Thyroid gland (tissue), 4 donors: Measurements from ENCODE around the gene ERC1. TPM values are rescaled to one million over a fixed set of nuclear protein-coding genes. Genes with fewer than 3 reads are reported as not detected.
A peak's percentile ranks its signal among the peaks of the same experiment; 100 is the strongest.
"Not testable (repeated sequence)": the region's sequence is repeated elsewhere in the genome, so short reads cannot be mapped to it uniquely, and the experiment has no call there.

Experiments
- DNase-seq, 2 donors: peaks; one replicate each; pipeline ENCODE4 v3.0.0-alpha.2; 2019
- H3K27ac ChIP-seq, 3 donors: fragments of 200-600 bp; sonication (generic); 1 replicate in 2 of 3; 2 replicates in 1 of 3; pipeline ENCODE4 v1.5.1; 2016 to 2019; ENCODE audit warnings: mild to moderate bottlenecking in 1 of 3, moderate library complexity in 1 of 3
- H3K27me3 ChIP-seq: fragments of 200-600 bp; sonication (generic); one replicate; pipeline ENCODE4 v1.5.1; 2019
- H3K36me3 ChIP-seq, 2 donors: fragments of 200-600 bp; sonication (generic); one replicate each; pipeline ENCODE4 v1.5.1; 2016 to 2019
- H3K4me1 ChIP-seq, 2 donors: fragments of 200-600 bp; sonication (generic); one replicate each; pipeline ENCODE4 v1.5.1; 2017 to 2019
- H3K4me3 ChIP-seq, 3 donors: fragments of 200-600 bp; sonication (generic); replicated peaks in 1 of 3; 1 replicate in 2 of 3; 2 replicates in 1 of 3; pipeline ENCODE4 v1.5.1; 2016; ENCODE audit warnings: mild to moderate bottlenecking in 1 of 3
- H3K9me3 ChIP-seq: fragments of 200-600 bp; sonication (generic); one replicate; pipeline ENCODE4 v1.5.1; 2017
- POLR2A ChIP-seq, 2 donors: fragments of 450-650 bp; IDR thresholded peaks; one replicate each; pipeline ENCODE4 v1.6.1; 2017; ENCODE audit warnings: antibody characterized with exemption in 2 of 2, mild to moderate bottlenecking in 2 of 2, moderate library complexity in 1 of 2
- WGBS, 2 donors: methylation state at CpG; one replicate each; pipeline ENCODE4 v1.1.5; 2017; 5-methylcytosine and 5-hydroxymethylcytosine counted together
- intact Hi-C: fragments of 100-400 bp; cut with DNase I; formaldehyde crosslinking; loops from one replicate; pipeline ENCODE4 v1.15.1; 2023
- total RNA-seq, 4 donors: library from RNA; depleted of rRNA; stranded (reverse); fragments of >200 nt; gene quantifications; one replicate each; pipeline ENCODE4 v1.2.3, GENCODE V29; 2016
- TF ChIP-seq, protein P1 (sequence below), 6 experiments: fragments of 200-600 bp in 3 of 6; fragments of 450-650 bp in 3 of 6; sonication (generic) in 3 of 6; IDR thresholded peaks; one replicate each; pipeline ENCODE4 v1.5.1; 2016 to 2019; ENCODE audit warnings: antibody characterized with exemption in 6 of 6, mild to moderate bottlenecking in 2 of 6, inconsistent platforms in 1 of 6, moderate library complexity in 1 of 6

The ERC1 gene
- total RNA-seq, 4 donors from 2014 or later, result 39.8 to 84.2 (median 75.8) TPM

GRCh38 chr12:1329784-1330476, 338.9 kb downstream of the ERC1 start:
- H3K36me3 ChIP-seq, result no peaks in the 10 kb centered on the region
- H3K27ac ChIP-seq, result no peak overlapping the region
- no peaks in the 10 kb centered on the region for H3K9me3 ChIP-seq
- DNase-seq, result no peak
- H3K27me3 ChIP-seq, result no peaks in the 10 kb centered on the region
- intact Hi-C loops, result no loop called here
- no peak overlapping the region for H3K4me3 ChIP-seq
- 88% methylated on average over 2 of the region's 2 CpGs for WGBS, 2 donors
- TF ChIP-seq POLR2A (IDR thresholded peaks at IDR 0.05), result no peak
- TF ChIP-seq, protein P1, sequence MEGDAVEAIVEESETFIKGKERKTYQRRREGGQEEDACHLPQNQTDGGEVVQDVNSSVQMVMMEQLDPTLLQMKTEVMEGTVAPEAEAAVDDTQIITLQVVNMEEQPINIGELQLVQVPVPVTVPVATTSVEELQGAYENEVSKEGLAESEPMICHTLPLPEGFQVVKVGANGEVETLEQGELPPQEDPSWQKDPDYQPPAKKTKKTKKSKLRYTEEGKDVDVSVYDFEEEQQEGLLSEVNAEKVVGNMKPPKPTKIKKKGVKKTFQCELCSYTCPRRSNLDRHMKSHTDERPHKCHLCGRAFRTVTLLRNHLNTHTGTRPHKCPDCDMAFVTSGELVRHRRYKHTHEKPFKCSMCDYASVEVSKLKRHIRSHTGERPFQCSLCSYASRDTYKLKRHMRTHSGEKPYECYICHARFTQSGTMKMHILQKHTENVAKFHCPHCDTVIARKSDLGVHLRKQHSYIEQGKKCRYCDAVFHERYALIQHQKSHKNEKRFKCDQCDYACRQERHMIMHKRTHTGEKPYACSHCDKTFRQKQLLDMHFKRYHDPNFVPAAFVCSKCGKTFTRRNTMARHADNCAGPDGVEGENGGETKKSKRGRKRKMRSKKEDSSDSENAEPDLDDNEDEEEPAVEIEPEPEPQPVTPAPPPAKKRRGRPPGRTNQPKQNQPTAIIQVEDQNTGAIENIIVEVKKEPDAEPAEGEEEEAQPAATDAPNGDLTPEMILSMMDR (IDR thresholded peaks at IDR 0.05), result no peak
- peaks cover 2 to 13% of the 10 kb centered on the region in 2 donors for H3K4me1 ChIP-seq

DNA sequence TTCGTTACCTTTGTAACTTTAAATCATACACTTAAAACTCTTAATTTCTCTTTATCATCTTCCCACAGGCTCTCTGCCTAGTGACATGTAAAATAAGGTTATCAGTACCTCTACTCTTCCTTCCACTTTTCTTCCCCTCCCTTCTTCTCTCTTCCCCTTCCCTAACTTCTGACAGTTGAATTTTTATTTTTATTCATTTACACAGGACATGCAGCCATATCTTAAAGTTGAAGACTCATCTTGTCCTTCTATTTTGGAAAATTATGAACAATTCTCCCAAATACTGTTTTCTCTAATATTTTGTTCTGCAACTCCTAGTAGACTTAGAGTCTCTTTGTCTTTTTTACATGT, 339.4 kb downstream of the ERC1 start:
- no peaks in the 10 kb centered on the region for H3K9me3 ChIP-seq
- 100% methylated on average over 1 of the region's 1 CpG for WGBS, 2 donors
- no peaks in the 10 kb centered on the region for H3K27me3 ChIP-seq
- no peak overlapping the region for H3K27ac ChIP-seq
- no peak overlapping the region for H3K4me3 ChIP-seq
- no peak for DNase-seq
- no peak for TF ChIP-seq POLR2A (IDR thresholded peaks at IDR 0.05)
- TF ChIP-seq, protein P1 (IDR thresholded peaks at IDR 0.05), result no peak
- intact Hi-C loops, result no loop called here
- peaks cover 0 to 10% of the 10 kb centered on the region in 2 donors for H3K4me1 ChIP-seq
- no peaks in the 10 kb centered on the region for H3K36me3 ChIP-seq

DNA sequence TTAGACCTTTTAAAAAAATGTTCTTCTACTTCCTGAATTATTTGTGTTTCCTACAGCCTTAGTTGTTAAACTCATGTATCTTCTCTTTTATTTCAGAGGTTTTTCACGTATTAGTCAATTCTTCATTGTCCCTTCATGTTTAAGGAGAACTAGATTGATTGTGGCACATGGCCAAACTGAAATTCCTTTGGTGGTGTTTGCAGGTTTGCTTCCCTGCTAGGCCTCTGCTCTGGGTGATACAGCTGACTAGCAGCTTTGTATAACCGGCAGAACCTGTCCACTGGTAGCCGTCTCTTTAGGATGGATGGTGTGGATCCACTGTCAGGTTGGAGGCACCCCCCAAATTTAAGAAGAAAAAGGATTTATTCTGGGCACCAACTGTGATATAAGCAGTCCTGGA, 341.3 kb downstream of the ERC1 start:
- no peaks in the 10 kb centered on the region for H3K36me3 ChIP-seq
- 23 to 57% methylated on average over 3 of the region's 3 CpGs for WGBS, 2 donors
- peak; percentile 57 to 58 for DNase-seq
- H3K27me3 ChIP-seq, result no peaks in the 10 kb centered on the region
- no peak overlapping the region for H3K4me3 ChIP-seq
- TF ChIP-seq, protein P1 (IDR thresholded peaks at IDR 0.05), result no peak
- no peak for TF ChIP-seq POLR2A (IDR thresholded peaks at IDR 0.05)
- H3K27ac ChIP-seq, result no peak overlapping the region
- H3K4me1 ChIP-seq, result peaks cover 0 to 6% of the 10 kb centered on the region in 2 donors
- intact Hi-C loops, result no loop called here
- H3K9me3 ChIP-seq, result no peaks in the 10 kb centered on the region

DNA sequence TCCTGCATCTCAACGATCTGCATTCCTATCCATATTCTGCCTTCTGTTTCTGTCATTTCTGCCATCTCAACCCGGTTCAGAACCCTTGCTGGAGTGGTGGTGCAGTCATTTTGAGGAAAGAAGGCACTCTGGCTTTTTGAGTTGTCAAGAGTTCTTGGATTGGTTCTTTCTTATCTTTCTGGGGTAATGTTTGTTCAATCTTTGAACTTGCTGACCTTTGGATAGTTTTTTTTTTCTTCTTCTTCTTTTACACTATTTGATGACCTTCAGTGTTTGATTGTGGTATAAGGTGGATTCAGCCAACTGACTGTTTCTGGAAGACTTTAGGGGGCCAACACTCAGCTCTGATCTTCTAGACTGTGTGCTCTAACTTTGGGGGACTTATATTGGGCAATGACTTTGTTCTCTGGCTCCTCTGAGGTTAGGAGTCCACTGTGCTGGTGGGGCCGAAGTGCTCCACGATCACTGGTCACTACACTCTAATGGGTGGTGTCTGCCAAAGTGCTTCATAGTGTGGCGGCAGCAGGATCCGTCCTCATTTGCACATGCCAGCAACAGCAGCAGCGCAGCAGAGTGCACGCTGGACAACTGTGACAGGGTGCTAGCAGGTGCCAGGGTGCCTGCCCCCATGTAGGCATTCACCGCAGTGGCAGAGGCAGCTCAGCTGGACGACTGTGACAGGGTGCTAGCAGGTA, 347.6 kb downstream of the ERC1 start:
- Histone ChIP-seq H3K4me3 (no peak overlapping the region), H3K27me3 (no peaks in the 10 kb centered on the region), H3K27ac (no peak overlapping the region), H3K4me1 (peaks cover 0 to 5% of the 10 kb centered on the region in 2 donors), H3K9me3 (no peaks in the 10 kb centered on the region), H3K36me3 (no peaks in the 10 kb centered on the region)
- no peak for DNase-seq
- TF ChIP-seq, protein P1 (IDR thresholded peaks at IDR 0.05), result no peak
- TF ChIP-seq POLR2A (IDR thresholded peaks at IDR 0.05), result no peak
- intact Hi-C loops, result no loop called here
- 71 to 78% methylated on average over 5 of the region's 10 CpGs for WGBS, 2 donors

DNA sequence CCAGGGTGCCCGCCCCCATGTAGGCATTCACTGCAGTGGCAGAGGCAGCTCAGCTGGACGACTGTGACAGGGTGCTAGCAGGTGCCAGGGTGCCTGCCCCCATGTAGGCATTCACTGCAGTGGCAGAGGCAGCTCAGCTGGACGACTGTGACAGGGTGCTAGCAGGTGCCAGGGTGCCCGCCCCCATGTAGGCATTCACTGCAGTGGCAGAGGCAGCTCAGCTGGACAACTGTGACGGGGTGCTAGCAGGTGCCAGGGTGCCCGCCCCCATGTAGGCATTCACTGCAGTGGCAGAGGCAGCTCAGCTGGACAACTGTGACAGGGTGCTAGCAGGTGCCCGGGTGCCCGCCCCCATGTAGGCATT, 348.1 kb downstream of the ERC1 start:
- H3K27ac ChIP-seq, DNase-seq, H3K36me3 ChIP-seq, H3K4me3 ChIP-seq, intact Hi-C loops, H3K4me1 ChIP-seq, H3K9me3 ChIP-seq, H3K27me3 ChIP-seq: not testable (repeated sequence)
- WGBS, 2 donors, result 33% methylated on average over 1 of the region's 8 CpGs; no CpG with 5 or more reads in 1 of the 2 donors
